Activated CD8-positive, alpha-beta memory T cell treated with anti-CD3 and anti-CD28 coated beads, Interleukin-2, amount 50 U/mL, for 24 hours (primary cell): Measurements from ENCODE around the gene POLD2.

Experiments used
- DNase-seq: peaks from one replicate; pipeline ENCODE4 v3.0.0-alpha.2; 2020; ENCODE audit errors: extremely low read depth

POLD2 gene

DNA sequence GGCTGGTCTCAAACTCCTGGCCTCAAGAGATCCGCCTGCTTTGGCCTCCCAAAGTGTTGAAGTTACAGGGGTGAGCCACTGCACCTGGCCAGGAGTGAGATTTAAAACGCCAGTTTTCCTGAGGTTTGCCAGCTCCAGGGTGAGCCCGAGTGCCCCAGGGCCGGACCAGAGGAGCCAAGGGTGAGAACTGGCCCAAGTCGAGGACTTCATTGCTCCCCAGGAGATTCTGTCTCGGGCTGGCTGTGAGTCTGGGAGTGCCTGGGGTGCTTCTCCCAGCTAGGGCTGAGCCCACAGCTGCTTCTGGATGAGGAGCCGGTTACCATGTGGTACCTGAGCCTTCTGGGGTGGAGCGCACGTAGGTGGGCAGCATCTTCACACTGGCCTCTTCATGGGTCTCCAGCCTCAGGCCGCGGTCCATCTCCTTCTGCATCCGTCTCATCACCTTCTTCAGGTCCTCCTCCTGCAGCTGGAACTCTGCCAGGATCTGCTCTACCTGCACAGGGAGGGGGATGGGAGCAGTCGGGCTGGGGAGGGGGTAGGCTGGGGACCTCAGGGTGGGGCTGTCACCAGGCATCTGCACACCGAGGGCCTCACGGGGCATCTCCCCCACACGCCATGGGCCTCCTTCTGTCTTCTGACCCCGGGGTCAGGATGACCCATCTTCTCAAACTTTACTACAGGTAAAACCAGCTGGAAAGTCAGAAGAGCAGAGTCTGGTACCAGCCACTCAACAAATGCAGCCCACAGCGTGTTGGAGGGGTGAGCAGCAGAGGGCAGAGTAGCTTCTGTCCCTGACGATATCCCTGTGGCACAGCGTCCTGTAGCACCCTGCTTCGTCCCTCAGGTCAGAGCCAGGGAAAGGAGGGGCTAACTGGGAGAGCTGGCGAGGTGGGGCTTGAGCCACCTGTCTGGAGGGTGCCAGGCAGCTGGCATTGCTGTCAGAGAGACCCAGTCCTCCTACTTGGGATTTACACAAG, 29.9 kb upstream of the POLD2 start:
- DNase-seq: no peak

DNA sequence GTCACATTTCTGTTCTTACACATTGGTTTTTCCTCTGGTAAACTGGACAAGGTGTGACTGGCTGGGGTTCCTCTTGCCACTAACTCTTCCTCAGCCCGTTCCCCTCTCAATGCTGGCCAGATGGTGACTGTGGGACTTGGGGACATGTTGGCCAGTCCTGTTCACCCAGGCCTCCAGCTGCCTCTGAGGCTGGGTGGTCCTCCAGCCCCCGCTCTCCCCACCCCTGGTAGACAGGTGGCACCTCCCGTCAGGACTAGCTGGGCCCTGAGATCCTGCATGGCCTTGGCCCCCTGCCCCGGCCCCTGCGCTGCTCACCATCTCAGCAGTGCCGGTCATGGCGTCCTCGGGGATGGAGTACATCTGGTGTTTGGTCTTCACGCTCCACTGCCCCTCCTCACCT, 28.6 kb upstream of the POLD2 start:
- DNase-seq: no peak

DNA sequence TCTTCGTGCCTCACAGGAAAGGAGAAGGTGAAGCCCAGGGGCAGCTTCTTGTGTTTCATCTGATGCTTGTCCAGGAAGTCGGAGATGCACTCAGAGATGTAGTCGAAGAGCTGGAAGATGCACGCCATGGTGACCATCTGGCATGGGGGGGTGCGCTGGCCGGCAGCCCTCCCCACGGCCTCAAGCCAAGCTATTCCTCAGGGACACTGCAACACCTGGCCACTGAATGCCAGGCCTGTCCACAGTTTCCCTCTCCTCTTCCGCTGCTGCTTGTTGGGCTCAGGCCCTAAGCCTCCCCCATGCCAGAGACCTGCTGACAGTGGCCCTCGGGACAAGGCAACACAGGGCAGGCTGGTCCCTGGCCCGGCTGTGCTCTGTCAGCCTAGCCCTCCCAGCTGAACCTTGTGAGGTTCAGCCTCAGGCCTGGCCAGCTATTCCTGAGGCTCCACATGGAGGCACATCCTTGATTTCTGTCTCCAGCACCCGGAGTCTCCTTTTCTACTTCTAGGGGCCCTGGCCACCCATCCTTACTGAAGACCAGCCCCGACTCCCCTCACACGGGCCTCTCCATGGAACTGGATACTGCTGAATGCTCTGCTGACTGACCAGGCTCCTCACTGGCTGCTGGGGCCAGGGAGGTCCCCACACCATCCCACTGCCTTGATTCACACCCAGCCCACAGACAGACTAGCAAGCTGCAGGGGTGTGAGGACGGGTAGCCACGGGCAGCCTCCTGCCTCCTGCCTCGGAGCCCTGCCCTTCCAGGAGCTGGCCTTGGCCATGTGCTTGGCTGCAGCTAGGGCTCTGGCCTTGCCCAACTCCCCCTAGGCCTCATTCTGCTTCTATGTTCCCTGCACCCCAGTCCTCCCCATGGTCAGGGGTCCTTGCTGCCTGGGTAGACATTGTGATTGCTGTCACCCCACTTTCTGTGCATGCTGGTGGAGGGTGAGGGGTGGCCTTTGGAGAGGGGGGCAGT, 27.9 kb upstream of the POLD2 start:
- DNase-seq: no peak

DNA sequence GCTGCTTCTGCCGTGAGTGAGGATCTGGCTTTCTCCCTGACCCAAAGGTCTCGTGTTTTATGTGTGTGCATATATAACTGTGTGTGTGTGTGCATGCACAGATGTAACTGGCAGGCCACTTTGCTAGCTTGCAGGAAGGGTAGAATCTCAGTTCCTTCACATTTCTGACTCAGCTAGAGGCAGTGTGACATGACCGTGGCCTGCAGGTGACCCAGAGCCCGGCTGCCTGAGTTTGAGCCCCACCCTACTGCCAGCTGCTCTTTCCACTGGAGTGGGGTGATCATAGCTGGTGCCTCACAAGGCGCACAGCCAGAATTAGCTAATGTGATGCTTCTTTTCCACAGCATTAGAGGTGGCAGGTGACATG, 27.1 kb upstream of the POLD2 start:
- DNase-seq: no peak

DNA sequence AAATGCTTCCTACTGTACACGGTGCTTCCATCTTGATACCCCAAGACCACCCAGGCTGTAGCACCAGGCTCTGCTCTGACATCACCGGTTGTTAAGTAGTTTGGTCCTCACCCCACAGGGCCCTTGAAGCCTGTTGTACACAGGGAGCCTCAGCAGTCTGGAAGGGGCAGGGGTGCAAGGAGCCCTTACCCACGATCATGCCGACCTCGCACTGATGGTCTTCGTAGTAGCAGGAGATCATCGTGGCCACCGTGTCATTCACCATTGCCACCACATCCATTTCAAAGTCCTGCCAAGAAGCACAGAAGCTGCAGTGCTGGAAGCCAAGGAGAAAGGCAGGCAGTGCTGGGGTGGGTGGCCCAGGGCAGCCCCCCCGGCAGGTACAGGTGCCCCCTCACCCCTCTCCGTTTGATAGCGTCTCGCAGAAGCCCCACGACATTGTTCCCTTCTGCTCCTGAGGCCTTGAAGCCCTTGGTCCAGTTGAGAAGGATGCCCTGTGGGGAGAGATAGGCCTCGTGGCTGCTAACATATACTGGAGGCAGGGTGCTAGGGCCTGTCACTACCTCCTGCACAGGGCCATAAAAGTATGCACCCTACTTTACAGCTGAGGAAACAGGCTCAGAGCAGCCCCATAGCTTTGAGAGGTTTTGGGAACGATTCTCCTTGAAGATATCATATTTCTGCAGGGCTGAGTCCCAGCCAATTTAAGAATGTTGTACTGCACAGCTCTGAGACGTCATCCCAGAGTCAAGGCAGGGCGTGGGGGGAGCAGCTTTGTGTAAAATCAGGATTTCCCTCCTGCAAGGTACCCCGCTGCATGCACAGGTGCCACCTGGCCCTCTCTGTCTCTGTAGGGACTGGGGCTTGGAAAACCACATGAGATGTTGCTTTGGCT, 26.5 kb upstream of the POLD2 start:
- DNase-seq: no peak

DNA sequence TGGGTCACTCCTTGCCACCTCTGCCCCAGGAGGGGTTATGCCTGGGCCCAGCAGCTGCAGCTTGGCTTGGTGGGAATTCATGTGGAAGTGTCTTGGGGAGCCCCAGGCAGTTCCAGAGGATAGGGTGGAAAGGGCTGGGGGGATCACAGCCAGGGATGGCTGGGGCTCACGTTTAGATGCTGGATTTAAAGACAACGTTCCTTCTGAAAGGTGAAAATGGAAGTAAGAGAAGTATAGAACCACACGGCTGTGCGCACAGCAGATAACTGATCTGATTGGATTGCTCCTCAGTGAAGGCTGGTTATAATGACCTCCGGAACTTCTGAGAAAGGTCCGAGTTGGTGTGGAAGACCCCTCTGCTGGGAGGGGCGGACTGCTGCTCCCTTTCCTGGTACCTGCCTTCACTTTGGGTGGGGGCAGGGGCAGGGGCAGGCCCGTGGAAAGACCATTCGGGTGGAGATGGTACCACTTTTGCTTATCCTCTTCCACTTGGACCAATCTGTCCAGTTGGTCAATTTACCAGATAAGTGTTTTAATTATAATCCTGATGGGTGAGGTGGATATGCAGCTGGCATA, 25.7 kb upstream of the POLD2 start:
- no peak for DNase-seq

DNA sequence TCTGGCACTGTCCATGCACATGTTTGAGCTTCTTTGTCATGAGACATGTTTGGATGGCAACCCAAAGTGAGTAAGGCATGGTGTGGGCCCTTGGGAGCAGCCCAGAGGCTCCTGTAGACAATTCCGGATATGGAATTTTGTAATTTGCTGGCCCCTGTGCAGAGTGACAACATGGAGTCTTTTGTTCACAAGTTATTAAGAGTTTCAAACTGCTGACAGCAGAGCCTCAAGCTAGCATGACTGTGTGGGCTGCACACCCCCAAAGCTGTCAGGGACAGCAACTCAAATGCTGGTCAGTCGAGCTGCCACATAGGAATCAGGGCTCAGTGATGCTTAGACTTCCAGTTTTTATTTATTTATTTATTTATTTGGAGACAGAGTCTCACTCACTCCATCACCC, 24.8 kb upstream of the POLD2 start:
- DNase-seq: no peak

DNA sequence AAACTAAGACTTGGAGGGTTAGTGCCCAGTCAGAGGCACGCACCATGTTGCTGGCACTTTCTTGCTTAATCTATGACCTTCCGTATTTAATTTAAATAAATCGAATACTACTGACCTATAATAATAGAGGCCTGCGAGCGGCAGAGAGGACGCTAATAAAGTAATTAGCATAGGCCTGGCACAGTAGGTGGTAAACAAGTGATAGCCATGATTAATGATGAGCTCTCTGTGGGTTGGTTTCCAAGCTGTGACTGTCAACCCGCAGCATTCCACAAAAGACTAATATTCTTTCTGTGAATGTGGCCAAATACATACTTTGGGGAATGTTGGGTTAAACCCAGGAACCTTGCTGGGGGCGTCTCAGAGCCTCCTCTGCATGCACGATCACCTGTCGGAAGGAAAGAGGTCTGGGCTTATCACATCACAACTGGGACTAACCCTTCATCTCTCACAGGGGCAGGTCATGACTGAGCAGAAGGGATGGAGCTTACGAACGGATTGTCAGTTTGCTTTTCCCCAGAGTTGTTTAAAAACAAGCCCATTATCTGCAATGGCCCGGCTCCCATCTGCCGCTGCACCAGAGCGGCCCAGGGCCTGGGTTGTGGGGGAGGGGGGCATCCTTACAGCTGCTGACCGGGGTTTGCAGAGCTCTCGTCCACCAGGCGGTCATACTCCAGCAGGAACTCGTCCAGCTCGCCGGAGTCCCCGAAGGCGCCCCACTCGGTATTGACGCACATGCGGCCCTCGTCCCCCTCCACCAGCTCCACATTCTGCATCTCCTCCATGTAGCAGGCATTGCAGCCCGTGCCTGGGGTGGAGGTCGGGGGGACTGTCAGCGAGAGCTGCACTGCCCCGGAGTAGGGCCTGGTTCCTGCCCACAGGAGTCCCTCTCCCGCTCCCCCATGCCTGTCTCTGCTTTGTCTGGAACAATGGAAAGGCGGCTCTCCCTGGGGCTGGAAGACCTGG, 24.0 kb upstream of the POLD2 start:
- DNase-seq: no peak

DNA sequence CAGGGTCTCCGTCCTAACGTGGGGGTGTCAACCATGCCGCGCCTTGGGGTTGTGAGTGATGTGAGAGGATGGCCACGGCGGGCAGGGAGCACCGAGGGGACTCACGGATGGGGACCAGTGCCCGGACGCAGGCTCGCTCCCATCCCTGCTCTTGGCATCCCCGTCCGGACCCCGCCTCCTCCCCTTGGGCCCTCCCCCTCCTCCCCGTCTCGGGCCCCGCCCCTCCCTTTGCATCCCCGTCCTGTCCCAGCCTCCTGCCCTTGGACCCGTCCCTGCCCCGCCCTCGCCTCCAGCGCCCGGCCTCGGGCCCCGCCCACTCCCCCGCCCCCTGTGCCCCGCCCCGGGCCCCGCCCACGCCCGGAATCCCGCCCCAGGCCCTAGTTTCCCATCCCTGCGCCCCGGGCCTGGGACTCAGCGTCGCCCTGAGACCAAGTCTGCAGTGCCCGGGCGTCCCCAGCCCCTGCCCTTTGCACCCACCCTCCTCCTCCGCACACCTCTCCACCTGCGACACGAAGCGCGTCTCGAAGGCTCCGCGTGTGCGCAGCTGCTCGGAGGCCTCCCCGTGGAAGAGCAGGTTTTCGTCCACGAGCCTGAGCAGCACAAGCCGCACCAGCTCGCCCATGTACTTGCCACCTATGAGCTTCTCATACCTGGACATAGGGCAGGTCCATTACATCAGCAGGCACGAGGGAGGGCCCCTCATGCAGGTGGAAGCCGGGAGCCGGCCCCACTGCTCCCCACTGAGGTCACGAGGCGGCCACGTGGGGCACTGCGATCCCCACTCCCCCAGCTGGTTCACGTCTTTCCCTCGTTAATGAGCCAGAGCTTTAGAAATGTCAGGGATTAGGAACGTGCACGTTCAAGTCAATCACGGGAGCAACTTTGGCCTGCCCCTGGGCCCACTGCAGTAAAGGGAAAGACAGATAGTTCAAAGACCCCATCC, 22.9 kb upstream of the POLD2 start:
- DNase-seq: no peak

DNA sequence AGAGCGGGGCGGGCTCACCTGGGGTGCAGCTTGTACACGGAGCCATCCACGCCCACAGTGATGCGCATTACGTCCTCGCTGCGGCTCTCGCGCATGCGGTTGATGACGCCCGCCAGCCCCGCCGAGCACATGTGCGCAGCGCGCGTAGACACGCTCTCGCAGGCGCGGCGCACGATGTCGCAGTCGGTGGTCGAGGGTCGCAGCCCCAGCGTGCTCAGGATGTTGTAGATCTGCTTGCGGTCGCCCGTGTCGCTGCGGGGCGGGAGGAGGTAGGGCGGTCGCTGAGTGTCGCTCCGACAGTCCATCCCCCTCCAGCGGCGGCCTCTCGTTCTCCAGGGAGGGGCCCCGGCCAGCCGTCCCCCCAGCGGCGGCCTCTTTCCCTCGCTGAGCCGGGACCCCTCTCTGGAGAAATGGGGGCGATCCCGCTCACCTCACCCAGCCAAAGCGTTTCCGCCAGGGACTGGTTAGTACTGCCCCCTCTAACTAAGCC, 22.2 kb upstream of the POLD2 start:
- no peak for DNase-seq

DNA sequence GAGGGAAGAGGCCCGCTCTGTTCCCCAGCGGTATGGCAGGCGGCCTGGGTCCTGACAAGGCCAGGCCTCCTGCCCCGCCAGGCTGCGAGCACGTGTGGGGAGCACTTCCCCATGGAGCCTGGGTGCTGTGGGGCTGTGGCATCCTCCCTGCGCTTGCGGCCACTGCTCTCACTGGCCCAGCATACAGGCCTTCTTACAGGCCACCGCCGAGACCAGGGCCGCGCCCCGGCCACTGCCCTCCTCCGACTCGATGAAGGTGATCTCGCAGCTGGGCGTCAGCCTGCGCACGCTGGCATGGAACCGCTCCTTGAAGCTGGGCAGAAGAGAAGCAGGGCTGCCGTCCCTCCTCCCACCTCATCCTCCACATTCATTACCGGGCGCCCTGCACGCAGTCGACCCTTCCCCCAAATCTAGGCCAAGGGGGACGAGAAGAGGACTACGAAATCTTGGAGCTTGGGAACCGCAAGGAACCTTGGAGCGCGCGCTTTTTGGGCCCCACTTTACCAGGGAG, 21.7 kb upstream of the POLD2 start:
- no peak for DNase-seq

DNA sequence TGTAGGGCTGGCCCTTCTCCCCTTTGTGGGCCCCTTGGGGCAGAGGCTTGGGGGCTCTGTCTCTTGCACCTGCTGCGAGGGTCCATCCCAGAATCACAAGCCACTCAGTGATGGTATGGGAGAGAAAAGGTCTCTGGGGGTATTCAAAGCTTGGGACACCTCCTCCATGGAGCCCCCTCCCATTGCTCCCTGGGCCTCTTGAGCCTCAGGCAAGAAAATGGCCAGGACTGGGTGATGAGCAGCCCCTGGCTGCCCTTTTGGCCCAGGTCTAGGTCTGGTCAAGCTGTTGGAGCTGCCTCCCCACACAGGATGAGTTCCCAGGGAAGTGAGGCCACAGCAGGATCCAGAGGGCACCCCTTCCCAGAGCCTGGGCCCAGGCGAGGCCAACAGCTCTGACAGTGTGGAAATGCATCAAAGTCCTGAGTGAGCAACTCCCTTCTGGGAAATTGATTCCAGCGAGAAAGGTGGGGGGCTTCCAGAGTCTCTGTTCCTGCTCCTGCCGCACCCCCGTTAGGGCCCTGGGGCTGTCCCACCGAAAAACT, 21.1 kb upstream of the POLD2 start:
- no peak for DNase-seq

DNA sequence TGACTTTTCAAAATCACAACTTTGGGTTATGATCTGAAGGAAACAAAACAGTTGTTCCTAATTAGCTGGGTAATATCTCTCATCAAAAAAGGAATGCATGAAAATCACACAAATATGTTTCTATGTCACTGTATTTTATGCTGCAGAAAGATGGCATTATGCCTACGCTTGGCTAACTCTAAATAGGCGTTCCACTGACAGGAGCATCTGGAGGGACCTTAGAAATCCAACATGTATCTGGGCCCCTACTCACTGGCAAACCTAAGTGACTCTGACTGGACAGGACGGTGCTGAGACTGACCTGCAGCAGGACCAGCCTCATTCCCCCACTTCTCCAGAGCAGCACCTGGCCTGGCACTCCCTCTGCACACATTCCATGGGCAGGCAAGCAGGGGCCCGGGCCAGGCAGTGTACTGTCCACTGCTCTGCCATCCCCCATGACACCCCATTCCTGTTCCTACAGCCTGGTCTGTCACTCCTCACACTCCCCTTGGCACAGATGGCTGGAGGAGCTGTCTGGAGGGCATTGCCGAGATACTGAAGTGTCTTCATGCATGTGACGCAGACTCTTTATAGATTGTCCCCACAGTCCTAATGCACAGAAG, 20.4 kb upstream of the POLD2 start:
- no peak for DNase-seq

DNA sequence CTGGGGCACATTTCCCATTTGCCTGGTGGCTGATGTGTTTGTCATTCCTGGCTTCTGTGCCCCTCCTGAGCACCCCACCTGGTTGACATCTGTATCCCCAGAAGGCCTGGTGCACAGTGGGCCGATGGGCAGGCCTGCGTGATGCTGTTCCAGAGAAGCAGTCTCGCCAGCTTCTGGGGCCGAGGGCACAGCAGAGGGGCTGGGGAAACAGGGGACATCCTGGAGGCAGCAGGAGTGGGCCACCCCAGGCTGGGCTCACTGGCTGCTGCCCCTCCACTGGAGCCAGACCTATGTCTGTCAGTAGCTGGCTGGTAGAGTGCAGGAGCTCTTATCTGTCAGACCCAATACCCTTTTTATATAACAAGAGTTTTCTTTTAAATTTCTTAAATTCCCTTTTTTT, 18.7 kb upstream of the POLD2 start:
- no peak for DNase-seq

DNA sequence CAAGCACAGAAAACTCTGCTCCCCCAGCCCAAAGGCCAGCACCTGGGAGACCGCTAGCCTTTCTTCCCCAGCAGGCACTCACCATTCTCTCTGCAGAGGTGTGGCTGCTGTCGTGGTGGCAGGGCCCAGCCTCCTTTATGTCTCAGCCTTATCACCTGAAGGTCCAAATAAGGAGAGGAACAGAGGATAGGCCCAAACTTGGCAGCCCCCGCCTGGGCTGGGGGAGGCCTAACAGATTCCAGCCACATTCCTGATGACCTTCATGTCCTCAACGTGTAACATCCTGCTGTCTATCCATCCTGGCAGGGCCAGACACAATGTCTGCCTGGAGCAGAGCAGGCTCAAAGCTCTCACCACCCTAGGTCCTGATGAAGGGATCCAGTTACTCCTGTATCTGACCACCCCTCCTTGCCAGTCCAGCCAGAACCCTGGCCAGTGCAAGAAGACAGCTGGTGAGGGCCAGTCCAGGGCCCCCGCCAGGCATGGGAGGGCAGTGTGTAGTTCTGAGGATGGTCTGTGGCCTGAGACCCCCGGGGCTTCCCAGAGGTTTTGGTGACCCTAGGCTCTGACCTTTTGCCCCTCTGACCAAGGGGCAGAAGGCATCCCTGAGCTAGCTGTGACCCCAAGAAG, 18.0 kb upstream of the POLD2 start, which contains the start of gene MYL7:
MYL7 (minus strand) TSS at position 112 of the 630 bp plus-strand sequence; CDS start at position 85, 27 bp downstream.
- no peak for DNase-seq

DNA sequence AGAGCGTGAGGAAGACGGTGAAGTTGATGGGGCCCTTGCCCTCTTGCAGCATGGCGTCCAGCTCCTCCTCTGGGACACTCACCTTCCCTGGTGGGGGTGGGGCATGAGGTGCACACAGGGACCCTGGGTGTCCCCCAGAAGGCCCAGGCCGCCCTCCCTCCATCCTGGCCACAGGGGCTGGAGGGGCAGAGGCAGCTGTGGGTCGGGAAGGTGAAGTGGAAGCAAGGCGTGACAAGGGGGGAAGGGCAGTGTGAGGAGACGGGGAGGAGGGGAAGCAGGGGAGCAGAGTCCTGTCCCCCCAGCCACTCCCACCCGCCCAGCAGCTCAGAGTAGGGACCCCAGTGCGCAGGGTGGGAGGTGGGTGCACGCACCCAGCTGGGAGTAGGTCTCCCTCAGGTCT, 17.0 kb upstream of the POLD2 start:
- no peak for DNase-seq
